HT1080 (cell line): Measurements from ENCODE around the gene RBM39. TPM values are rescaled to one million over a fixed set of nuclear protein-coding genes. Genes with fewer than 3 reads are reported as not detected.
A peak's percentile ranks its signal among the peaks of the same experiment; 100 is the strongest.
"Not testable (repeated sequence)": the region's sequence is repeated elsewhere in the genome, so short reads cannot be mapped to it uniquely, and the experiment has no call there.

Experiments used
- DNase-seq: peaks from one replicate; pipeline ENCODE4 v3.0.0-alpha.2; 2015; ENCODE audit warnings: low read depth
- total RNA-seq: library from RNA; depleted of rRNA; stranded (reverse); fragments of >200 nt; shearing (Covaris generic); gene quantifications from 2 replicates; pipeline ENCODE4 v1.2.3, GENCODE V29; 2014

RBM39 gene
- total RNA-seq, 1 experiment from 2014 or later = 197 TPM

DNA sequence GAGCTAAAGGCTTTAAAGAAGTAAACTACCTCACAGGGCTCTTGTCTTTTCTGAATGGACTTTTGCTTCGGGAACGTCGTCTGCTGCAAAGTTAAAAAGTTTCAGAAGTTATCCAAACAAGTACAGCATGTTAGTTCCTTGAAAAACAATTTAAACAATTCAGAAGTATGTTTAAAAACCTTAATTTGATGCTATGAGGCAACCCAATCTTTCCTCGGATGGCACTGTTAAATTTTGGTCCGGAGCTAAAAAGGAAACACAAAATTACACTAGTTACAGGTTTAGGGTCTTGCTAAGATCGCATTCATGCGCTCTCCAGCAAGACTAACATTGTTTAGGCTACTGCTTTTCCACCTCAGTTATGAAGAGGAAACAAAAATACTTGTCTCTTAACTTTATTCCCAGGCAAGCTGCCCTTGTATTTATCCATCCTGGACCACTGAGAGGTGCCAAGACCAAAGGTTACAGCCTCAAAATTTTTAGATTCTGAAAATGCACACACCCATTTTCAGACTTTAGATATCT lies 12.7 kb downstream of the RBM39 start:
- DNase-seq = no peak

GRCh38 chr20:35726842-35727711 lies 15.0 kb downstream of the RBM39 start:
- no peak for DNase-seq

DNA sequence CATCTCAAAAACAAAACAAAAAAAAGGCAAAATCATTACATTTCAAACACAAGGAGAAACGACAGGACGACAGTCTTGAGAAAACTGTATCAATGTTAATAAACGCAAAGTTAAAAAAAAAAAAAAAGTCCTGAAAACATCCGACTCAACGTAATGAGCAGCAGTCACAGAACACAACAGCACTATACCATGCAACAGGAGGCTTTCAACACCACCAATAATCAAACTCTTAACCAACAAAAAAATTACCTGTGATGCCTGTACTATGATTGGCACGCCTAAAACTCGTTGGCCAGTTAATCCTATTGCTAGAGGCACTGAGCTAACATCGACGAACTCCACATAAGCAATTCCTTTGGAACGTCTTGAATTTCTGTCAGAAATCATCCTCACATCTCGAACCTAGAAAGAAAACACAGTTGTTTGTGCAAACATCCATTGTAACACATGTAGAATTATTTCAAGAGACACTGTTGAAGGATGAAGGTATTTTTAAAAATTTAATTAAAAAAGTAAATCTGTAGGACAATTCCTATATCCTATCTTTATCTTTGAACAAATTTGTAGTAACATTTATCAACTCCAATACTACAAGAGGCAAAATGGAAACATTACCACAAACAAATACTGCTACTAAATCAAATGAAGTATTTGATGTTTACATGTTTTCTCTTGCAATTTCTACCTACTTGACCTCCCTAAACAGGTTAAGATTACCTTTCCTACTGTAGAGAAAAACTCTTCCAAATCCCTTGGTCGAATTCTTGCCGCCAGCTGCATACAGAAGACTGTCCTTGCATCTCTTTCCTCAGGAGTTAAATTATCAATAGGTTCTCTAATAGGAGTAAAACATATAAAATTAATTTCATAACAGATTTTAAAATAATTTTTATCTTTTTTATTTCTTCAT lies 17.5 kb downstream of the RBM39 start:
- no peak for DNase-seq

- not testable (repeated sequence) for DNase-seq
Measured at GRCh38 chr20:35723652-35724320, 18.3 kb downstream of the RBM39 start.

GRCh38 chr20:35723275-35723639 lies 18.8 kb downstream of the RBM39 start:
- DNase-seq = not testable (repeated sequence)

- no peak for DNase-seq
Measured at GRCh38 chr20:35721621-35722020, 20.4 kb downstream of the RBM39 start.

DNA sequence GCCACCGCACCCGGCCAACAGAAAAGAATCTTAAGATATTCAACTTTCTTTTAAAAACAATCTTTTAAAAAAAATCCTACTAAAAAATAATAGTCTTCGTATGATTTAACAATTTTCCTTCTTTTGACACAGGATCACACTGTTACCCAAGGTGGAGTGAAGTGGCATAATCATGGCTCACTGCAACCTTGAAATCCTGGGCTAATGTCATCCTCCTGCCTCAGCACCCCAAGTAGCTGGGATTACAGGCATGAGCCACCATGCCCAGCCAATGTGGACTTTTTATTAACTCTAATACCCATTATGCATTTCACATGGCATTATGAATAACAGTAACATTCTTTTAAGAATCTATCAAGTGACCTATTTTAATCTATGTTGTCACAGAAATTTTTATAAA lies 20.8 kb downstream of the RBM39 start:
- no peak for DNase-seq

GRCh38 chr20:35720165-35721123 lies 21.6 kb downstream of the RBM39 start:
- DNase-seq = no peak

- DNase-seq = no peak
Measured at GRCh38 chr20:35719717-35720116, 22.3 kb downstream of the RBM39 start.

- no peak for DNase-seq
Measured at GRCh38 chr20:35718972-35719635, 23.0 kb downstream of the RBM39 start.

DNA sequence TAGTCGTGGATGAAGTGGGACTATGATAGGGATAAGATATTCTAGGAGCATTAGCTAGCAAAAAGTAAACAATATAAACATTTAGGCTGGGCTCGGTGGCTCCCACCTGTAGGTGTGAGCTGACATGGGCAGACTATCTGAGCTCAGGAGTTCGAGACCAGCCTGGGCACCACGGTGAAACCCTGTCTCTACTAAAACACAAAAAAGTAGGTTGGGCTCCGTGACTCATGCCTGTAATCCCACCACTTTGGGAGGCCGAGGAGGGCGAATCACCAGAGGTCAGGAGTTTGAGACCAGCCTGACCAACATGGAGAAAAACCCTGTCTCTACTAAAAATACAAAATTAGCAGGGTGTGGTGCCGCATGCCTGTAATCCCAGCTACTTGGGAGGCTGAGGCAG lies 23.7 kb downstream of the RBM39 start:
- peak; percentile 58 for DNase-seq

DNA sequence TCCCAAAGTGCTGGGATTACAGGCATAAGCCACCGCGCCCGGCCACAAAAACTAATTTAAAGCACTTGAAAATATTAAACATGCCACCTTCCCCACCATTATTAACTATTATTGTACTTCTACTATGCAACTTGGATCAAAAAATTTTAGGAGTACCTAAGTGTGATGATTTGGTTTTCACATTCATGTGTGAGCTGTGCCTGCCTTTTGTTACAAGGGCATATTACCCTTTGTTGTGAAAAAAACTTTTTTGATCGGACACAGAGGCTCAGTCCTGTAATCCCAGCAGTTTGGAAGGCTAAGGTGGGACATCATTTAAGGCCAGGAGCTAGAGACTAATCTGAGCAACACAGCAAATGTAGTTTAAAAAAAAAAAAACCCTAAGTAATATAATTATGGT lies 25.7 kb downstream of the RBM39 start:
- no peak for DNase-seq

GRCh38 chr20:35715652-35716051 lies 26.4 kb downstream of the RBM39 start:
- no peak for DNase-seq

DNA sequence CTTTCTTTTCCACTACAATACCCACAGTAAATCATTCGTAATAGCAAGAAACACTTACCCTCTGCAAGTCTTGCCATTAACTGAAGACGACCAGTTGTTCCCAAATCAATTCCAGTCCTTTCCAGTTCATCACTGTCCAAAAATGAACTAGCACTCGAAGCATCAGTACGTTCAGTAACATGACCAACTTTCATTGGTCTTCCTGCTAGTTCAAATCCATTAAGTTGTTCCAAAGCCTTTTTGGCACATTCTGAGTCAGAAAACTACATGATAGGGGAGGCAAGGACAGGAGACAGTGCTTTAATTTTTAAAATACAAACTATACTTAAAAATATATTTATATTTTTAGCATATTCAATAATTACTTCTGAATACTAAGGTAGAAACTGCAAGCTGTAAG lies 27.9 kb downstream of the RBM39 start:
- no peak for DNase-seq

- not testable (repeated sequence) for DNase-seq
Measured at GRCh38 chr20:35713120-35713519, 28.9 kb downstream of the RBM39 start.

DNA sequence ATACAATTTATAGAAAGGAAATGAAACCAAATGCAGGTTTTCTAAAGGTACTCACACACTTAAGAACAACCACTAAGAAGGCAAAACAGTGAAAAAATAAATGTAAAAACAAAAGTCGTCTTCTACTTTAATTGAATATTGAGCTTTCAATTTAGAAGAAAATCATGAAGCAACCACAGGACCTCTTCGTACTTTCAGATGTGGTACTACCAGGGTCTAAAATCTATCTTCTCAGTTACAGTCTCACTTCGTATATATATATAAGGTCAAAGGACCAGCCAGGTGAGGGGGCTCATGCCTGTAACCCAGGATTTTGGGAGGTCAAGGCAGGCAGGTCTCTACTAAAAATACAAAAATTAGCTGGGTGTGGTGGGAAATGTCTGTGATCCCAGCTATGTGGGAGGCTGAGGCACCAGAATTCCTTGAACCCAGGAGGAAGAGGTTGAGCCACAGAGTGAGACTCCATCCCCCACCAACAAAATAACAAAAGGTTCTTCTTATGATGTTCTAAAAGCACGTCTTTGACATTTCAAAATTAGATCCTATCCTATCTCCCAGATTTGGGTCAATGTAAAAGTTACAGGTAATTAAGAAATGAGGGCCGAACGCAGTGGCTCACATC lies 30.4 kb downstream of the RBM39 start:
- no peak for DNase-seq

GRCh38 chr20:35710884-35711587 lies 31.0 kb downstream of the RBM39 start:
- no peak for DNase-seq

DNA sequence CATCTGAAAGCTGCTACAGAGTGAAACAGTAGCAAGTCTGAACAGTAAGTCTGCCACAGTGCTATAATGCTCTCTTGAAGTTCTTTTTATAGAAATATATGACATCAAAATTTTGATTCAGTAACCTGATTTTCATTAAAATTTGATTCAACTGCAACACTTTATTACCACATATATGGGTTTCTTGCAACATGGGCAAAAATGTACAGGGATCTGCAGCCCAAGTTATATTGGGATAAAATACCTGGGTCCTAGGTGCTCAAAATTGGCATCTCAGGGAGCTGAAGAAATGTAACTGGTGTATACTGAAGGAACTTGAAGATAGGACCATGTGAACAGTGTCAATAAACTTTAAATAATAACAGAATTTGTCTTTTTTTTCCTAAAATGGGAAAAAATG lies 32.0 kb downstream of the RBM39 start:
- no peak for DNase-seq

- no peak for DNase-seq
Measured at GRCh38 chr20:35709259-35709658, 32.8 kb downstream of the RBM39 start.
